ENCODE measurements around the gene CCR3.

DNA sequence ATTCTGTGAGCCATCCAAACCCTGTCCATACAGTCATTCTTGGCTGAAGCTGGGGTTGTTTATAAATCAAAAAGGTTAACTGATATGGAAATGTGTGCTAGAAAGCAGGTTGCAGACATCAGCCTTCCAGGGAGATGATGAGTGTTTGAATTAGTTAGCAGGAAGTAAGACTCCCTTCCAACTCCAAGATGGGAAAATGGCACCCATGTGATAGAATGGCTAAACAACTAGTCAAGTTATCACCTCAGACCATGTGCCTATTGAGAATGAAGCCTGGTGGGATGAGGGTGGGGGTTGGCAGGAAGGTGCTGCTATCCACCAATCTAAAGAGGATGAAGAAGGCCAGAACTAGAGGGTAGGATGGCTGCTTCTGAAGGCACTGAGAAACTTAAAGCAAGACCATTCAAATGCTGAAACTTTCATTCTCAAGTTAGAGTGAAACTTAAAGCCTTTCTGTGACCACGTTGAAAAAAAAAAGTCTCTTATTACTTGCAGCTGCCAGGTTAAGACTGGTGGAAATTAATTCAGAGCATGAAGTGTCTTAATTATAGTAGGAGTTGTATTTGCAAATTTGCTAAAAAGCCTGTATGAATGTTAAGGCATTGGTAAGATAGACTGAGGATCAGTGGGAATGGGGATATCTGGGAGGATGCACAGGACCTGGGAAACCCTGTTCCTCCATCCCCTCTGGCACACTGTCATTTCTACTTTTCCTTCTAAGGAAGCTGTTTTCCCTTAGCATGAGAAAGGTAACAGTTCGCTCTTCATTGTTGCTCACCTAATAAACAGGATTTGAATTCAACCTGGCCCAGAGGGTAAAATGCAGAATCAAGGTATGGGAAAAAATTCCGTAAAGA lies 36.8 kb downstream of the CCR3 start:
- TF ChIP-seq, protein P1, sequence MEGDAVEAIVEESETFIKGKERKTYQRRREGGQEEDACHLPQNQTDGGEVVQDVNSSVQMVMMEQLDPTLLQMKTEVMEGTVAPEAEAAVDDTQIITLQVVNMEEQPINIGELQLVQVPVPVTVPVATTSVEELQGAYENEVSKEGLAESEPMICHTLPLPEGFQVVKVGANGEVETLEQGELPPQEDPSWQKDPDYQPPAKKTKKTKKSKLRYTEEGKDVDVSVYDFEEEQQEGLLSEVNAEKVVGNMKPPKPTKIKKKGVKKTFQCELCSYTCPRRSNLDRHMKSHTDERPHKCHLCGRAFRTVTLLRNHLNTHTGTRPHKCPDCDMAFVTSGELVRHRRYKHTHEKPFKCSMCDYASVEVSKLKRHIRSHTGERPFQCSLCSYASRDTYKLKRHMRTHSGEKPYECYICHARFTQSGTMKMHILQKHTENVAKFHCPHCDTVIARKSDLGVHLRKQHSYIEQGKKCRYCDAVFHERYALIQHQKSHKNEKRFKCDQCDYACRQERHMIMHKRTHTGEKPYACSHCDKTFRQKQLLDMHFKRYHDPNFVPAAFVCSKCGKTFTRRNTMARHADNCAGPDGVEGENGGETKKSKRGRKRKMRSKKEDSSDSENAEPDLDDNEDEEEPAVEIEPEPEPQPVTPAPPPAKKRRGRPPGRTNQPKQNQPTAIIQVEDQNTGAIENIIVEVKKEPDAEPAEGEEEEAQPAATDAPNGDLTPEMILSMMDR (IDR thresholded peaks at IDR 0.05), result no peak
- no peak for TF ChIP-seq POLR2A (IDR thresholded peaks at IDR 0.05)

Measured in body of pancreas (tissue), 4 donors.